Lower leg skin (tissue), 3 donors: ENCODE measurements around the gene FAM118A.

ENCODE experiments used
- POLR2A ChIP-seq, 2 donors: fragments of 450-650 bp; IDR thresholded peaks; one replicate each; pipeline ENCODE4 v1.6.1; 2016 to 2017; ENCODE audit warnings: antibody characterized with exemption in 2 of 2, mild to moderate bottlenecking in 1 of 2, moderate library complexity in 1 of 2
- TF ChIP-seq, protein P1 (sequence below), 3 donors: fragments of 450-650 bp; IDR thresholded peaks; one replicate each; pipeline ENCODE4 v1.5.1; 2016; ENCODE audit warnings: antibody characterized with exemption in 3 of 3, mild to moderate bottlenecking in 3 of 3, moderate library complexity in 2 of 3

DNA sequence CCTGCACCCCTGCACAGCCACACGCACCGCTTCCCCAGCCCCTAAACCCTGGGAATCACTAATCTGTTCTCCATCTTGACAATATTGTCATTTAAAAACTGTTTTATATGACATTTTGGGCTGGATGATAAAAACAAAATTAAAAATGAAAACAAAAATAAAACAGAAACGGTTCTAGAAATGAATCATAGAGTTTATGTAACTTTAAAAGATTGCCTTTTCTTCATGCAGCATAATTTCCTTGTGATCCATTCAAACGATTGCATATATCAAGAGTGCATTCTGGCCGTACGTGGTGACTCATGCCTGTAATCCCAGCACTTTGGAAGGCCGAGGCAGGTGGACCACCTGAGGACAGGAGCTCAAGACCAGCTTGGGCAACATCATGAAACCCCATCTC lies 6.6 kb upstream of the FAM118A start:
- TF ChIP-seq, protein P1, sequence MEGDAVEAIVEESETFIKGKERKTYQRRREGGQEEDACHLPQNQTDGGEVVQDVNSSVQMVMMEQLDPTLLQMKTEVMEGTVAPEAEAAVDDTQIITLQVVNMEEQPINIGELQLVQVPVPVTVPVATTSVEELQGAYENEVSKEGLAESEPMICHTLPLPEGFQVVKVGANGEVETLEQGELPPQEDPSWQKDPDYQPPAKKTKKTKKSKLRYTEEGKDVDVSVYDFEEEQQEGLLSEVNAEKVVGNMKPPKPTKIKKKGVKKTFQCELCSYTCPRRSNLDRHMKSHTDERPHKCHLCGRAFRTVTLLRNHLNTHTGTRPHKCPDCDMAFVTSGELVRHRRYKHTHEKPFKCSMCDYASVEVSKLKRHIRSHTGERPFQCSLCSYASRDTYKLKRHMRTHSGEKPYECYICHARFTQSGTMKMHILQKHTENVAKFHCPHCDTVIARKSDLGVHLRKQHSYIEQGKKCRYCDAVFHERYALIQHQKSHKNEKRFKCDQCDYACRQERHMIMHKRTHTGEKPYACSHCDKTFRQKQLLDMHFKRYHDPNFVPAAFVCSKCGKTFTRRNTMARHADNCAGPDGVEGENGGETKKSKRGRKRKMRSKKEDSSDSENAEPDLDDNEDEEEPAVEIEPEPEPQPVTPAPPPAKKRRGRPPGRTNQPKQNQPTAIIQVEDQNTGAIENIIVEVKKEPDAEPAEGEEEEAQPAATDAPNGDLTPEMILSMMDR (IDR thresholded peaks at IDR 0.05) = no peak
- TF ChIP-seq POLR2A (IDR thresholded peaks at IDR 0.05) = no peak
